Trophoblast cell (in vitro differentiated cells and primary cell): Measurements from ENCODE around the gene TNFAIP3.

ENCODE experiments used
- DNase-seq, 2 donors: peaks; one replicate each; pipeline ENCODE4 v3.0.0-alpha.2; 2016
- H2AFZ ChIP-seq: 2 replicates; pipeline ENCODE4 v1.6.1; 2013; ENCODE audit warnings: low read length, moderate library complexity, mild to moderate bottlenecking; ENCODE audit not compliant: insufficient read depth, poor library complexity
- H2AK5ac ChIP-seq: 2 replicates; pipeline ENCODE4 v1.6.1; 2013; ENCODE audit warnings: mild to moderate bottlenecking, low read length
- H2BK120ac ChIP-seq: 2 replicates; pipeline ENCODE4 v1.6.1; 2013; ENCODE audit warnings: low read length, mild to moderate bottlenecking, moderate library complexity; ENCODE audit not compliant: insufficient read depth, poor library complexity
- H2BK12ac ChIP-seq: 2 replicates; pipeline ENCODE4 v1.6.1; 2013; ENCODE audit warnings: mild to moderate bottlenecking, low read length, moderate library complexity
- H2BK5ac ChIP-seq: 2 replicates; pipeline ENCODE4 v1.6.1; 2013; ENCODE audit warnings: low read length, low read depth, moderate library complexity, mild to moderate bottlenecking; ENCODE audit not compliant: poor library complexity
- H3K14ac ChIP-seq: 2 replicates; pipeline ENCODE4 v1.6.1; 2013; ENCODE audit warnings: mild to moderate bottlenecking, low read length
- H3K18ac ChIP-seq: 2 replicates; pipeline ENCODE4 v1.6.1; 2013; ENCODE audit warnings: mild to moderate bottlenecking, low read length
- H3K23ac ChIP-seq: 2 replicates; pipeline ENCODE4 v1.6.1; 2013; ENCODE audit warnings: low read length
- H3K27ac ChIP-seq: 2 replicates; pipeline ENCODE4 v1.5.1; 2013; ENCODE audit warnings: low read depth, mild to moderate bottlenecking, inconsistent platforms, low read length, moderate library complexity
- H3K27me3 ChIP-seq: 2 replicates; pipeline ENCODE4 v1.6.1; 2013; ENCODE audit warnings: inconsistent platforms, mild to moderate bottlenecking, low read length, moderate library complexity; ENCODE audit not compliant: insufficient read depth
- H3K36me3 ChIP-seq, 2 experiments: 1 replicate in 1 of 2; 2 replicates in 1 of 2; pipeline ENCODE4 v1.6.1; 2013; ENCODE audit warnings: low read length in 2 of 2, mild to moderate bottlenecking in 2 of 2, moderate library complexity in 1 of 2; ENCODE audit not compliant: insufficient read depth in 2 of 2, control insufficient read depth in 1 of 2
- H3K4ac ChIP-seq: 2 replicates; pipeline ENCODE4 v1.6.1; 2013; ENCODE audit warnings: low read depth, mild to moderate bottlenecking, low read length, moderate library complexity
- H3K4me1 ChIP-seq, 2 experiments: 1 replicate in 1 of 2; 2 replicates in 1 of 2; pipeline ENCODE4 v1.6.1; 2013; ENCODE audit warnings: low read length in 2 of 2, mild to moderate bottlenecking in 2 of 2, moderate library complexity in 1 of 2; ENCODE audit not compliant: insufficient read depth in 2 of 2, control insufficient read depth in 1 of 2
- H3K4me2 ChIP-seq: 2 replicates; pipeline ENCODE4 v1.6.1; 2013; ENCODE audit warnings: inconsistent platforms, mild to moderate bottlenecking, low read length, moderate library complexity
- H3K4me3 ChIP-seq: 2 replicates; pipeline ENCODE4 v1.5.1; 2013; ENCODE audit warnings: mild to moderate bottlenecking, low read depth, low read length, inconsistent platforms
- H3K79me1 ChIP-seq: one replicate; pipeline ENCODE4 v1.6.1; 2013; ENCODE audit warnings: low read length
- H3K79me2 ChIP-seq: 2 replicates; pipeline ENCODE4 v1.6.1; 2013; ENCODE audit warnings: low read length, mild to moderate bottlenecking; ENCODE audit not compliant: control insufficient read depth, insufficient read depth, poor library complexity
- H3K9ac ChIP-seq: 2 replicates; pipeline ENCODE4 v1.6.1; 2013; ENCODE audit warnings: mild to moderate bottlenecking, low read length
- H3K9me3 ChIP-seq: 2 replicates; pipeline ENCODE4 v1.6.1; 2013; ENCODE audit warnings: low read depth, mild to moderate bottlenecking, control low read depth, inconsistent platforms, low read length; ENCODE audit not compliant: insufficient read depth
- H4K12ac ChIP-seq: 2 replicates; pipeline ENCODE4 v1.6.1; 2013; ENCODE audit warnings: low read depth, mild to moderate bottlenecking, low read length, moderate library complexity
- H4K8ac ChIP-seq: 2 replicates; pipeline ENCODE4 v1.6.1; 2013; ENCODE audit warnings: low read depth, mild to moderate bottlenecking, low read length, moderate library complexity
- H4K91ac ChIP-seq: one replicate; pipeline ENCODE4 v1.6.1; 2013; ENCODE audit warnings: low read depth, mild to moderate bottlenecking, low read length, moderate library complexity
- WGBS: extraction: QIAGEN DNeasy Blood & Tissue Kit; methylation state at CpG from one replicate; pipeline ENCODE4 v1.1.7; 2013; ENCODE audit warnings: missing lambda C conversion rate; ENCODE audit not compliant: insufficient read length, insufficient coverage; ENCODE audit errors: extremely low coverage; 5-methylcytosine and 5-hydroxymethylcytosine counted together

The TNFAIP3 gene

GRCh38 chr6:137852811-137853210 is 14.2 kb upstream of the TNFAIP3 start:
- no peak overlapping the region for H4K91ac ChIP-seq
- H3K4me3 ChIP-seq: no peak overlapping the region
- no peak overlapping the region for H2BK120ac ChIP-seq
- DNase-seq: no peak
- no peak overlapping the region for H3K27ac ChIP-seq
- H3K79me2 ChIP-seq: no peaks in the 10 kb centered on the region
- H2AK5ac ChIP-seq: no peak overlapping the region
- no peak overlapping the region for H3K4me2 ChIP-seq
- no peak overlapping the region for H3K23ac ChIP-seq
- no peak overlapping the region for H2AFZ ChIP-seq
- no peak overlapping the region for H3K14ac ChIP-seq
- H3K18ac ChIP-seq: no peak overlapping the region
- no peaks in the 10 kb centered on the region for H3K9me3 ChIP-seq
- no peaks in the 10 kb centered on the region for H3K27me3 ChIP-seq
- H4K12ac ChIP-seq: no peak overlapping the region
- H2BK12ac ChIP-seq: no peak overlapping the region
- H3K4ac ChIP-seq: no peak overlapping the region
- H3K36me3 ChIP-seq: no peaks in the 10 kb centered on the region
- H2BK5ac ChIP-seq: no peak overlapping the region
- no CpG with 5 or more reads among the region's 1 CpG for WGBS
- H3K4me1 ChIP-seq: no peaks in the 10 kb centered on the region
- H4K8ac ChIP-seq: no peak overlapping the region
- H3K9ac ChIP-seq: no peak overlapping the region
- no peaks in the 10 kb centered on the region for H3K79me1 ChIP-seq

- H2AK5ac ChIP-seq: no peak overlapping the region
- no peak overlapping the region for H3K27ac ChIP-seq
- no peaks in the 10 kb centered on the region for H3K36me3 ChIP-seq
- no peak overlapping the region for H3K4me2 ChIP-seq
- H3K4ac ChIP-seq: no peak overlapping the region
- no peak overlapping the region for H4K12ac ChIP-seq
- H2BK12ac ChIP-seq: no peak overlapping the region
- no peak overlapping the region for H3K14ac ChIP-seq
- no peak overlapping the region for H3K18ac ChIP-seq
- H3K9me3 ChIP-seq: no peaks in the 10 kb centered on the region
- H3K9ac ChIP-seq: no peak overlapping the region
- H4K8ac ChIP-seq: no peak overlapping the region
- H3K23ac ChIP-seq: no peak overlapping the region
- DNase-seq: no peak
- no CpG with 5 or more reads among the region's 7 CpGs for WGBS
- no peak overlapping the region for H2AFZ ChIP-seq
- H3K4me1 ChIP-seq: no peaks in the 10 kb centered on the region
- no peak overlapping the region for H4K91ac ChIP-seq
- no peak overlapping the region for H2BK5ac ChIP-seq
- H3K79me1 ChIP-seq: no peaks in the 10 kb centered on the region
- no peak overlapping the region for H3K4me3 ChIP-seq
- H2BK120ac ChIP-seq: no peak overlapping the region
- no peaks in the 10 kb centered on the region for H3K79me2 ChIP-seq
- no peaks in the 10 kb centered on the region for H3K27me3 ChIP-seq
Measured at GRCh38 chr6:137853569-137854213, 13.4 kb upstream of the TNFAIP3 start.

GRCh38 chr6:137856138-137856898 is 10.7 kb upstream of the TNFAIP3 start:
- no peaks in the 10 kb centered on the region for H3K79me2 ChIP-seq
- H3K4ac ChIP-seq: no peak overlapping the region
- no peaks in the 10 kb centered on the region for H3K4me1 ChIP-seq
- H3K23ac ChIP-seq: no peak overlapping the region
- no peaks in the 10 kb centered on the region for H3K79me1 ChIP-seq
- H4K8ac ChIP-seq: no peak overlapping the region
- H2BK12ac ChIP-seq: no peak overlapping the region
- H3K9ac ChIP-seq: no peak overlapping the region
- no peaks in the 10 kb centered on the region for H3K27me3 ChIP-seq
- H4K12ac ChIP-seq: no peak overlapping the region
- no peak overlapping the region for H3K18ac ChIP-seq
- H2AFZ ChIP-seq: no peak overlapping the region
- H2BK5ac ChIP-seq: no peak overlapping the region
- H2AK5ac ChIP-seq: no peak overlapping the region
- H2BK120ac ChIP-seq: no peak overlapping the region
- no peaks in the 10 kb centered on the region for H3K9me3 ChIP-seq
- H3K4me3 ChIP-seq: no peak overlapping the region
- WGBS: no CpG with 5 or more reads among the region's 2 CpGs
- H3K27ac ChIP-seq: no peak overlapping the region
- no peaks in the 10 kb centered on the region for H3K36me3 ChIP-seq
- H4K91ac ChIP-seq: no peak overlapping the region
- no peak overlapping the region for H3K4me2 ChIP-seq
- DNase-seq: no peak
- H3K14ac ChIP-seq: no peak overlapping the region

GRCh38 chr6:137859025-137859424 is 8.0 kb upstream of the TNFAIP3 start:
- WGBS: no CpG with 5 or more reads among the region's 3 CpGs
- Histone ChIP-seq H2BK12ac (no peak overlapping the region), H3K79me2 (no peaks in the 10 kb centered on the region), H3K9me3 (no peaks in the 10 kb centered on the region), H3K4me2 (no peak overlapping the region), H2AK5ac (no peak overlapping the region), H3K27ac (no peak overlapping the region), H4K91ac (no peak overlapping the region), H4K8ac (no peak overlapping the region), H2BK5ac (no peak overlapping the region), H2AFZ (no peak overlapping the region), H3K9ac (no peak overlapping the region), H3K36me3 (no peaks in the 10 kb centered on the region), H3K4me3 (no peak overlapping the region), H3K27me3 (no peaks in the 10 kb centered on the region), H2BK120ac (no peak overlapping the region), H3K4ac (no peak overlapping the region), H3K79me1 (no peaks in the 10 kb centered on the region), H4K12ac (no peak overlapping the region), H3K18ac (no peak overlapping the region), H3K23ac (no peak overlapping the region), H3K4me1 (no peaks in the 10 kb centered on the region), H3K14ac (no peak overlapping the region)
- DNase-seq: peak in 1 of 2 donors; percentile 43
